Measurements from ENCODE around the gene KRT31. TPM values are rescaled to one million over a fixed set of nuclear protein-coding genes. Genes with fewer than 3 reads are reported as not detected.

KRT31 gene
- total RNA-seq (not detected), polyA plus RNA-seq (not detected)

DNA sequence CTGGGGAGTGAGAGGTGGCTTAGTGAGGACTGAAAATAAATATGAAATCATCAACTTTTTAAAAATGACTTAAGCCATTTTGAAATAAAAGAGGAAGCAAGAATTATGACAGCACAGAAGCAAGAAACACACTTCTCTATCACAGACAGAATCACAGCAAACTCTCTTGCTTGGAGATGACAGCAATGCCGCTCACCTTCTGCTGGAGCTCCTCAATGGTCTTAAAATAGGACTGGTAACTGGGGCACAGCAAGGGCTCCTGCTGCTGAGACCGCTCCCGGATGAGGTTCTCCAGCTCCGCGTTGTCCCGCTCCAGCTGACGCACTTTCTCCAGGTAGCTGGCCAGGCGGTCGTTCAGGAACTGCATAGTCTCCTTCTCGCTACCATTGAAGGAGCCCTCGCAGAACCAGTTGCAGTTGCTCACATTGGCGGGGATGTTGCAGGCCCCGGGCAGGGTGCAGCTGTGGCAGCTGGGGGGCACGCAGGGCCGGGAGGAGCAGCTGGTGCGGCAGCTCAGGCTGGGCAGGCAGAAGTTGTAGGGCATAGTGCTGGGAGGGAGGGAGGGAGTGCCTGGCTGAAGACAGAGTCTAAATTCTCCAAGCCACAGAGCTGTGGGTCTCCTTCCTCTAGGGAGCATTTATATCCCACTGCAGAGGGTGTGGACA lies at the start of gene KRT31:
Gene KRT31 (minus strand): TSS at position 613 of the 665 bp plus-strand sequence. CDS start 69 bp downstream, at position 544.
- intact Hi-C loops (cut with DNase I) = no loop called here
- no peak for ATAC-seq
- Histone ChIP-seq H3K4me1 (no peaks in the 10 kb centered on the region), H3K36me3 (no peaks in the 10 kb centered on the region), H3K4me3 (no peak within 1 kb of the TSS), H3K27ac (no peak within 1 kb of the TSS), H3K27me3 (no peaks in the 10 kb centered on the region), H3K9me3 (no peaks in the 10 kb centered on the region)
- DNase-seq = no peak
- 74 to 76% methylated on average over 16 of the region's 16 CpGs for WGBS, 2 donors
- no peak for FAIRE-seq
- TF ChIP-seq CTCF (IDR thresholded peaks at IDR 0.05) = no peak

DNA sequence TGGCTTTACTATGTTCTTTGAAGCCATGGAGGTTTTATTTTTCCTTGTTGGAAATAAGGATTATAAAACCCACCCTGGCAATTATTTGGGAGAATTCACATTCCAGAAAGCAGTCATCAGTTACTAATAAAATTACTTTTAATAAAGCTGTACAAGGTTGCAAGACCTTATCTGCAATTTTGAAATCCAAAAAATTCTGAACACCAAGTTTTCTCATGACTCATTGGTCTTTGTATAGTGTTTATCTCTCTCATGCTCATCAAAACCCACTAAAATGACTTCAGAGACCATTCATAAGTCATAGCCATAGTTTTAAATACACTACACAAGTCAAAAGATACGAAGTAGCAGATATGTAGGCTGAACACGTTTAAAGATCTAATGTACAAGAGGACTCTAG lies 49.4 kb upstream of the KRT31 start:
- DNase-seq (no peak), FAIRE-seq (no peak), ATAC-seq (no peak)
- Histone ChIP-seq H3K36me3 (no peaks in the 10 kb centered on the region), H3K9me3 (no peaks in the 10 kb centered on the region), H3K27me3 (no peaks in the 10 kb centered on the region), H3K27ac (no peak overlapping the region), H3K4me1 (no peaks in the 10 kb centered on the region), H3K4me3 (no peak overlapping the region)
- 36 to 53% methylated on average over 2 of the region's 2 CpGs for WGBS, 2 donors
- no peak for TF ChIP-seq CTCF (IDR thresholded peaks at IDR 0.05)
- intact Hi-C loops (cut with DNase I) = no loop called here

GRCh38 chr17:41444640-41445039 lies 47.2 kb upstream of the KRT31 start:
- Histone ChIP-seq H3K4me1 (no peaks in the 10 kb centered on the region), H3K9me3 (no peaks in the 10 kb centered on the region), H3K27ac (no peak overlapping the region), H3K4me3 (no peak overlapping the region), H3K27me3 (no peaks in the 10 kb centered on the region), H3K36me3 (no peaks in the 10 kb centered on the region)
- WGBS, 2 donors = 45 to 56% methylated on average over 3 of the region's 3 CpGs
- intact Hi-C loops (cut with DNase I) = no loop called here
- FAIRE-seq = no peak
- TF ChIP-seq CTCF (IDR thresholded peaks at IDR 0.05) = no peak
- DNase-seq = no peak
- ATAC-seq = no peak

- no peaks in the 10 kb centered on the region for H3K4me1 ChIP-seq
- 18 to 24% methylated on average over 1 of the region's 1 CpG for WGBS, 2 donors
Measured at GRCh38 chr17:41444186-41444585, 46.8 kb upstream of the KRT31 start.

More at GRCh38 chr17:41444186-41444585, 46.8 kb upstream of the KRT31 start:
- Histone ChIP-seq H3K27me3 (no peaks in the 10 kb centered on the region), H3K27ac (no peak overlapping the region), H3K4me3 (no peak overlapping the region), H3K36me3 (no peaks in the 10 kb centered on the region), H3K9me3 (no peaks in the 10 kb centered on the region)
- DNase-seq (no peak), FAIRE-seq (no peak), ATAC-seq (no peak)
- TF ChIP-seq CTCF (IDR thresholded peaks at IDR 0.05) = no peak
- intact Hi-C loops (cut with DNase I) = no loop called here
